Ishikawa (cell line): ENCODE data around the gene ADGRG7.

Source experiments
- CEBPB ChIP-seq: IDR thresholded peaks from 2 replicates; pipeline ENCODE4 v1.6.1; 2012
- EP300 ChIP-seq: IDR thresholded peaks from 2 replicates; pipeline ENCODE4 v1.6.1; 2012; ENCODE audit warnings: borderline replicate concordance
- FOXM1 ChIP-seq: IDR thresholded peaks from 2 replicates; pipeline ENCODE4 v1.6.1; 2012; ENCODE audit warnings: low read depth, borderline replicate concordance
- MAX ChIP-seq: IDR thresholded peaks from 2 replicates; pipeline ENCODE4 v1.6.1; 2012
- RAD21 ChIP-seq: IDR thresholded peaks from 2 replicates; pipeline ENCODE4 v1.6.1; 2012; ENCODE audit warnings: low read depth
- REST ChIP-seq: IDR thresholded peaks from 2 replicates; pipeline ENCODE4 v1.6.1; 2012; ENCODE audit warnings: low read depth, mild to moderate bottlenecking
- TAF1 ChIP-seq: IDR thresholded peaks from 2 replicates; pipeline ENCODE4 v1.6.1; 2012; ENCODE audit warnings: low read depth, mild to moderate bottlenecking
- TCF12 ChIP-seq: IDR thresholded peaks from 2 replicates; pipeline ENCODE4 v1.6.1; 2012; ENCODE audit warnings: low read depth
- TEAD4 ChIP-seq: IDR thresholded peaks from 2 replicates; pipeline ENCODE4 v1.6.1; 2012
- USF1 ChIP-seq: IDR thresholded peaks from 2 replicates; pipeline ENCODE4 v1.6.1; 2012
- YY1 ChIP-seq: IDR thresholded peaks from 2 replicates; pipeline ENCODE4 v1.6.1; 2012; ENCODE audit warnings: low read depth
- ZBTB7A ChIP-seq: IDR thresholded peaks from 2 replicates; pipeline ENCODE4 v1.6.1; 2012; ENCODE audit warnings: low read depth

GRCh38 chr3:100698736-100699135 lies 89.3 kb downstream of the ADGRG7 start:
- TF ChIP-seq MAX (no peak), YY1 (no peak), RAD21 (no peak), TAF1 (no peak), CEBPB (no peak), USF1 (no peak), FOXM1 (no peak), TCF12 (no peak), REST (no peak), EP300 (no peak), ZBTB7A (no peak), TEAD4 (no peak)
